HPDE6-E6E7 (cell line): Measurements from ENCODE around the gene SLC9A6.
"Not testable (repeated sequence)": the region's sequence is repeated elsewhere in the genome, so short reads cannot be mapped to it uniquely, and the experiment has no call there.

Source experiments
- DNase-seq: peaks from one replicate; pipeline ENCODE4 v3.0.0; 2011; ENCODE audit warnings: missing footprints; ENCODE audit errors: extremely low spot score

SLC9A6 gene

DNA sequence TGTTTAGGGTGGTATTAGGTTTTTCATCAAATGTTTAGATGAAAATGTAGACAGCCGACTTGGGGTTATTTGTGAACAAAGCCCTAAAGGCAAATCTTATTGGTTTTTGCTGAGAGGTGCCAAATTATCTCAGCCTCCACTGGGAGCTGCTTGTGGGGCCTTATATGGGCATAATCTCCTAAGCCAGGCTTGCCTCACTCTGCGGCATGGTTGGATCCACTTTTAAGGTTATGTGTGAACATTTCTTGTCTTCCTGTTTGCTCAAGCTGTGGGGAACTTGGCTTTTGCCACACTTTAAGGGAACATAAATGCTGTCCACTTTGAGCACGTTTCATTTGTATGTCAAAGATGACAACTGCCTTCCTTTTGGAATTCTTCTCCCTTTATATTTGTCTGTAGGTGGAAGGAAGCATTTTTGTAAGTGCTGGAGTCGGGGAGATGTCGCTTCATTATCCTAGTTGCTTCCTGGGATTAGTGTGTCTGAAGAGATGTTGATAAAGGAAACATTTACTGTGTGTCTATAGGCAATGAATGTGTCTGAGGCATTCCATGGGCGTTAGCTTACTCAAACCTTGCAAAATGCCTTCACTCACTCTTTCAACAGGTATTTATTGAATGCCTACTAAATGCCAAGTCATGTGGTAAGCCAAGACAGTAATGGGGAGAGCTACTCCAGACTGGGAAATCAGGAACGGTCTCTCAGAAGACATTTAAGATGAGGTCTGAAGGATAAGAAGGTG, 78.3 kb downstream of the SLC9A6 start:
- DNase-seq, result no peak

- DNase-seq, result no peak
These were observed 79.4 kb downstream of the SLC9A6 start for GRCh38 chrX:136064661-136065043.

- no peak for DNase-seq
These were observed 79.9 kb downstream of the SLC9A6 start for GRCh38 chrX:136065044-136065671.

- DNase-seq, result no peak
These were observed 81.9 kb downstream of the SLC9A6 start for GRCh38 chrX:136067097-136067496.

- no peak for DNase-seq
These were observed 82.7 kb downstream of the SLC9A6 start for GRCh38 chrX:136067966-136068365.

DNA sequence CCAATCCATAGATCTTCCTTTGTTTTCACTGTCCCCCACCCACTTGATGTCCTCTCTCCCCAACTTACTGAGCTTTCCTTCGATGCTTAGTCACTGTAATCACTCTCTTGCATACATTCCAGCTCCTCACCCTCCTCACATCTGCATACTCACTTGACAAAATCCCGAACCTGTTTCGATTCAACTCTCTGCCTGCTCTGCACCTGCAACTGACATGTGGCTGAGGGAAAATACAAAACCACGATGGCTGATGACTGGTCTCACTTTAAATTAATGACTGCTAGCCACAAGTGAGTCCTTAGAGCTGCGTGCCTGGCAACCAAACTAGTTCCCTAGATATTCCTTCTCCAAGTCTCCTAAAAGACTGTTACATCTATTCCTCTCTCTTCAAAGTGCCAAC, 91.7 kb downstream of the SLC9A6 start:
- DNase-seq, result no peak

GRCh38 chrX:136080766-136081165, 95.5 kb downstream of the SLC9A6 start:
- DNase-seq, result no peak

DNA sequence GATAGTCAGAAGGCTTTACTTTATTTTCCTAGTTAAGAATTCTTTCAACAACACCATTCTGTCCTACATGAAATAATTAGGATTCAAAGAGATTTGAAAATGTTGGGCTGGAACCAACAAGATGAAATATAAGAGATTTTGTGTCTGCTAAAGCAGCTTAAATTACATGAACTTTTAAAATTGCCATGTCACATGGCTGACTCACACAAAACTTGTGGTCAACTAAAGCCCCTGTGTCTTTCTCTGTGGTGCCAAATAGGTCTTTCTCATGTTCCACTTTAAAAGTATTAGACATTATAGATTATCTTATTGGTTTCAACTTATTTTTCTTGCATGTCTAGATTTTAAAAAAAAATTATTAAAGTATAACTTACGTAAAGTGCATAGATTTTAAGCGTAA, 101.3 kb downstream of the SLC9A6 start:
- no peak for DNase-seq

DNA sequence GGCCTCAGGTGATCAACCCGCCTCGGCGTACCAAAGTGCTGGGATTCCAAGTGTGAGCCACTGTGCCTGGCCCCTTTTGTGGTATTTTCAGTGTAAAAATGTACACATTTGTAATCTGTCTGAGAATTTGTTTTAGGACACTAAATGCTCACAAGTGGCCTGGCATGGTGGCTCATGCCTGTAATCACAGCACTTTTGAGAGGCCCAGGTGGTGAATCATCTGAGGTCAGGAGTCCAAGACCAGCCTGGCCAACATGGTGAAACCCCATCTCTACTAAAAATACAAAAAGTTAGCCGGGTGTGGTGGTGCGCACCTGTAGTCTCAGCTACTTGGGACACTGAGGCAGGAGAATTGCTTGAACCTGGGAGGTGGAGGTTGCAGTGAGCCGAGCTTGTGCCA, 106.7 kb downstream of the SLC9A6 start:
- DNase-seq, result not testable (repeated sequence)

DNA sequence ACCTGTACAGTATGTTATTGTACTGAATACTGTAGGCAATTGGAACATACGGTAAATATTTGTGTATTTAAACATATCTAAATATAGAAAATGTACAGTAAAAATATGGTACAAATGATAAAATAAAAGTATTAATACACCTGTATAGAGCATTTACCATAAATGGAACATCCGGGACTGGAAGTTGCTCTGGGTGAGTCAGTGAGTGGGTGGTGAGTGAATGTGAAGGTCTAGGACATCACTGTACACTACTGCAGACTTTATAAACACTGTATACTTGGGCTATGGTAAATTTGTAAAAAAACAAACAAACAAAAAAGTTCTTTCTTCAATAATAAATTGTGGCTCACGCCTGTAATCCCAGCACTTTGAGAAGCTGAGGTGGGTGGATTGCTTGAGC, 109.7 kb downstream of the SLC9A6 start:
- no peak for DNase-seq
